Endothelial cell of umbilical vein (primary cell): Measurements from ENCODE around the gene SRA1. TPM values are rescaled to one million over a fixed set of nuclear protein-coding genes. Genes with fewer than 3 reads are reported as not detected.

ENCODE experiments used
- BruUV-seq: library from RNA; stranded (reverse); fragments of 400-500 nt; replicated peaks from 2 replicates; lab custom pipeline; 2021; lab: Mats Ljungman, UMichigan
- CTCF ChIA-PET: fragments of 300-600, 350-600 bp; sonication (Branson Sonifier 250); formaldehyde crosslinking; loops from one replicate; lab custom pipeline; 2021; ENCODE audit warnings: antibody characterized with exemption, inconsistent platforms; lab: Charles Lee
- POLR2A ChIA-PET: fragments of 300-600, 350-600 bp; sonication (Branson Sonifier 250); formaldehyde crosslinking; loops from one replicate; lab custom pipeline; 2021; ENCODE audit warnings: antibody characterized with exemption, inconsistent platforms; lab: Charles Lee
- DNase-seq: peaks from one replicate; pipeline ENCODE4 v3.0.0-alpha.2; 2011; ENCODE audit warnings: low read depth, low spot score
- FAIRE-seq: peaks from 2 replicates; lab custom pipeline; 2011; peaks lifted over from hg19 to GRCh38; lab: Jason Lieb, UNC
- H2AFZ ChIP-seq: 2 replicates; pipeline ENCODE4 v1.6.0; 2012; ENCODE audit warnings: low read depth, low read length, control low read depth, inconsistent platforms
- H3K27ac ChIP-seq: 2 replicates; pipeline ENCODE4 v1.5.1; 2011; ENCODE audit warnings: low read depth, mild to moderate bottlenecking, control low read depth, low read length, moderate library complexity; ENCODE audit not compliant: insufficient read depth
- H3K27me3 ChIP-seq, 2 experiments: 2 replicates each; pipeline versions ENCODE4 v1.6.0 to v1.6.1; 2011; ENCODE audit warnings: low read length in 2 of 2, mixed read lengths in 1 of 2; ENCODE audit not compliant: control insufficient read depth in 2 of 2, insufficient read depth in 2 of 2
- H3K36me3 ChIP-seq, 2 experiments: 2 replicates in 1 of 2; 3 replicates in 1 of 2; pipeline ENCODE4 v1.5.1; 2011; ENCODE audit warnings: low read length in 2 of 2, mild to moderate bottlenecking in 1 of 2, moderate library complexity in 1 of 2; ENCODE audit not compliant: control insufficient read depth in 2 of 2, insufficient read depth in 2 of 2; ENCODE audit errors: extremely low read depth in 1 of 2
- H3K4me1 ChIP-seq: 3 replicates; pipeline ENCODE4 v1.5.1; 2011; ENCODE audit warnings: mild to moderate bottlenecking, low read length; ENCODE audit not compliant: control insufficient read depth, insufficient read depth; ENCODE audit errors: extremely low read depth
- H3K4me2 ChIP-seq: 2 replicates; pipeline ENCODE4 v1.6.1; 2011; ENCODE audit warnings: low read length, control low read depth, mixed read lengths; ENCODE audit not compliant: insufficient read depth
- H3K4me3 ChIP-seq, 3 experiments: fragments of 200-600 bp in 1 of 3; sonication (generic), shearing (Covaris generic) in 1 of 3; replicated peaks in 1 of 3; 2 replicates each; pipeline ENCODE4 v1.5.1; 2011 to 2016; ENCODE audit warnings: control low read depth in 3 of 3, low read length in 3 of 3, mild to moderate bottlenecking in 2 of 3, inconsistent platforms in 1 of 3, low read depth in 1 of 3, moderate library complexity in 1 of 3; ENCODE audit not compliant: insufficient read depth in 1 of 3
- H3K79me2 ChIP-seq: 2 replicates; pipeline ENCODE4 v1.6.0; 2012; ENCODE audit warnings: low read length, inconsistent platforms; ENCODE audit not compliant: control insufficient read depth, insufficient read depth
- H3K9ac ChIP-seq: replicated peaks from 2 replicates; pipeline ENCODE3; 2011; ENCODE audit warnings: low read length, control low read depth; ENCODE audit not compliant: insufficient read depth; ENCODE audit errors: extremely low read depth
- H3K9me1 ChIP-seq: replicated peaks from 3 replicates; pipeline ENCODE4 v1.6.0; 2011; ENCODE audit warnings: mild to moderate bottlenecking, low read length; ENCODE audit not compliant: control insufficient read depth, insufficient read depth; ENCODE audit errors: extremely low read depth
- H3K9me3 ChIP-seq: replicated peaks from 2 replicates; pipeline ENCODE4 v1.5.1; 2012; ENCODE audit warnings: low read length, inconsistent platforms; ENCODE audit not compliant: control insufficient read depth, insufficient read depth
- H4K20me1 ChIP-seq: replicated peaks from 2 replicates; pipeline ENCODE3; 2011; ENCODE audit warnings: mild to moderate bottlenecking, low read length; ENCODE audit not compliant: control insufficient read depth, insufficient read depth; ENCODE audit errors: extremely low read depth
- CTCF ChIP-seq, 2 donors: IDR thresholded peaks; 1 replicate in 1 of 2; 2 replicates in 1 of 2; pipeline ENCODE4 v1.5.1; 2011; ENCODE audit warnings: low read length in 2 of 2, mild to moderate bottlenecking in 2 of 2, moderate library complexity in 2 of 2, control low read depth in 1 of 2, inconsistent platforms in 1 of 2, low read depth in 1 of 2; ENCODE audit not compliant: insufficient read depth in 1 of 2; ENCODE audit errors: extremely low read depth in 1 of 2
- EZH2 ChIP-seq: IDR thresholded peaks from 2 replicates; pipeline ENCODE4 v1.6.1; 2012; ENCODE audit warnings: borderline replicate concordance, low read depth, mild to moderate bottlenecking, moderate library complexity, low read length, inconsistent platforms; ENCODE audit not compliant: severe bottlenecking
- FOS ChIP-seq: IDR thresholded peaks from 2 replicates; pipeline ENCODE4 v1.6.1; 2011; ENCODE audit warnings: mild to moderate bottlenecking, low read length, moderate library complexity, borderline replicate concordance; ENCODE audit not compliant: insufficient read depth
- GATA2 ChIP-seq: IDR thresholded peaks from 2 replicates; pipeline ENCODE4 v1.7.0; 2011; ENCODE audit warnings: low read depth, mild to moderate bottlenecking, moderate library complexity, mixed read lengths, low read length; ENCODE audit not compliant: insufficient read length, insufficient read depth
- JUN ChIP-seq: IDR thresholded peaks from 2 replicates; pipeline ENCODE4 v1.6.1; 2011; ENCODE audit warnings: borderline replicate concordance, low read depth; ENCODE audit not compliant: insufficient read length, insufficient read depth
- MYC ChIP-seq: IDR thresholded peaks from one replicate; pipeline ENCODE4 v1.6.1; 2011; ENCODE audit warnings: mild to moderate bottlenecking, low read depth, low read length
- POLR2A ChIP-seq: IDR thresholded peaks from 2 replicates; pipeline ENCODE4 v1.6.1; 2012; ENCODE audit warnings: low read depth, mild to moderate bottlenecking, control low read depth, low read length
- POLR2AphosphoS5 ChIP-seq: IDR thresholded peaks from 2 replicates; pipeline ENCODE4 v1.6.1; 2012; ENCODE audit warnings: low read depth, mild to moderate bottlenecking, control low read depth, low read length, moderate library complexity; ENCODE audit not compliant: insufficient read depth
- dilution Hi-C: fragments of 300-500 bp; cut with MboI; formaldehyde crosslinking; loops from one replicate; pipeline ENCODE4 v1.15.0; 2019; ENCODE audit warnings: low sequenced_read_pairs; ENCODE audit not compliant: extremely low pct_ligation_motif_present
- intact Hi-C: fragments of 100-400 bp; cut with micrococcal nuclease; formaldehyde crosslinking; loops from one replicate; pipeline ENCODE4 v1.10.0; 2022
- polyA plus RNA-seq, 4 experiments: library from polyadenylated mRNA; depleted of rRNA in 3 of 4; stranded (reverse) in 3 of 4; unstranded in 1 of 4; fragments of >200 nt; gene quantifications; 2 replicates each; pipeline versions ENCODE4 v1.2.1 to v1.2.3, GENCODE V29; 2011 to 2012; ENCODE audit warnings: missing spikeins in 1 of 4
- total RNA-seq: library from RNA; stranded (reverse); gene quantifications from 2 replicates; pipeline ENCODE4 v1.2.3, GENCODE V29; 2021
- TF ChIP-seq, protein P1 (sequence below): IDR thresholded peaks from 2 replicates; pipeline ENCODE4 v1.6.1; 2011; ENCODE audit not compliant: insufficient read depth, insufficient read length

The SRA1 gene
- total and polyA plus RNA-seq, 2 donors (not counting 3 experiments of a cell fraction or from before 2014, with no cell fraction given): 17.6 to 19.7 TPM

DNA sequence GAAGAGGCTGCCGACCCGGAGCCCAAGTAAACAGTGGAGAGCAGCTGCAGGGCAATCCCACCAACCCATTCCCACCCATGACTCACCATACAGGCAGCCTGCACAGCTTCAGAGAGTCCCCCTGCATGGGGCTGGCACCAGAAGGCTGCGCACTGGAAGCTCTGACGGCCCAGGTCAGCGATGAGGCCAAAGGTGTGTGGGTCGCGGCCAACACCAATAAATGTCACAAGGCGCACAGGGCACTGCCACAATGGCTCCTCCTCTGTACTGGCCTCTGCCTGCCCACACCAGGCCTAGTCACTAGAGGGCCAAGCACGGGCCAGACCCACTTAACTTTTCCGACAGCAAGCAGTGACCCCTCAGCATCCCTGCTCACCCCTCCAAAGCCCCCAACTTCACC lies 3.0 kb upstream of the SRA1 start:
- no peak for TF ChIP-seq CTCF (IDR thresholded peaks at IDR 0.05; ENCODE audit: extremely low read depth in 1 of 2, insufficient read depth in 1 of 2, low read depth in 1 of 2, low read length in 2 of 2)
- TF ChIP-seq FOS: no peak
- TF ChIP-seq EZH2: no peak
- TF ChIP-seq GATA2: no peak
- no peak for TF ChIP-seq JUN
- no peak for TF ChIP-seq POLR2A
- TF ChIP-seq, protein P1, sequence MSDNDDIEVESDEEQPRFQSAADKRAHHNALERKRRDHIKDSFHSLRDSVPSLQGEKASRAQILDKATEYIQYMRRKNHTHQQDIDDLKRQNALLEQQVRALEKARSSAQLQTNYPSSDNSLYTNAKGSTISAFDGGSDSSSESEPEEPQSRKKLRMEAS: no peak
- TF ChIP-seq MYC: no peak
- no peak for TF ChIP-seq POLR2AphosphoS5
- peaks cover 15% of the 10 kb centered on the region for H3K4me1 ChIP-seq
- H3K9me3 ChIP-seq: no peaks in the 10 kb centered on the region
- intact Hi-C loops: no loop called here
- no peak overlapping the region for H3K9ac ChIP-seq
- H4K20me1 ChIP-seq: no peaks in the 10 kb centered on the region
- no peak overlapping the region for H2AFZ ChIP-seq
- dilution Hi-C loops: no loop called here
- DNase-seq: no peak
- H3K9me1 ChIP-seq: no peaks in the 10 kb centered on the region
- no peak for FAIRE-seq
- H3K4me2 ChIP-seq: no peak overlapping the region
- no peaks in the 10 kb centered on the region for H3K27me3 ChIP-seq
- no peak overlapping the region for H3K4me3 ChIP-seq
- CTCF ChIA-PET: interaction anchor here (1.6 to 3.9 kb wide), 3 partner anchors 10 to 75 kb away, joined by 4 to 18 read pairs (median 6); partner anchors contain the start of gene EIF4EBP3
- BruUV-seq: no TSS peak
- peaks cover 19% of the 10 kb centered on the region for H3K79me2 ChIP-seq
- no peaks in the 10 kb centered on the region for H3K36me3 ChIP-seq
- POLR2A ChIA-PET: no interaction called here
- no peak overlapping the region for H3K27ac ChIP-seq
